K562 (cell line): ENCODE results near the gene OTP. TPM values are rescaled to one million over a fixed set of nuclear protein-coding genes. Genes with fewer than 3 reads are reported as not detected.

Source experiments
- DACH1 ChIP-seq: fragments of 450-650 bp; IDR thresholded peaks from 2 replicates; pipeline ENCODE4 v1.6.1; 2018; ENCODE audit not compliant: partially characterized antibody
- GABPB1 ChIP-seq: sonication (generic); formaldehyde crosslinking; IDR thresholded peaks from 2 replicates; pipeline ENCODE4 v1.8.0; 2022; ENCODE audit warnings: mild to moderate bottlenecking, missing genetic modification reagents
- HBP1 ChIP-seq: fragments of 450-650 bp; formaldehyde crosslinking; IDR thresholded peaks from 2 replicates; pipeline ENCODE4 v1.4.0; 2022; ENCODE audit warnings: missing genetic modification characterization
- SNIP1 ChIP-seq: fragments of 450-650 bp; IDR thresholded peaks from 2 replicates; pipeline ENCODE4 v1.7.1; 2017; ENCODE audit warnings: low read depth, mild to moderate bottlenecking
- TEAD4 ChIP-seq, 2 experiments: sonication (generic) in 1 of 2; formaldehyde crosslinking in 1 of 2; IDR thresholded peaks; 2 replicates each; pipeline versions ENCODE4 v1.6.1 to v1.8.0; 2012 to 2022; ENCODE audit warnings: borderline replicate concordance in 1 of 2, inconsistent platforms in 1 of 2, low read length in 1 of 2, mild to moderate bottlenecking in 1 of 2, missing genetic modification reagents in 1 of 2
- ZHX1 ChIP-seq: fragments of 150-350 bp; conservative IDR thresholded peaks from 2 replicates; pipeline ENCODE4 v1.6.1; 2014; ENCODE audit warnings: low read length
- ZNF232 ChIP-seq: sonication (generic); formaldehyde crosslinking; IDR thresholded peaks from 2 replicates; pipeline ENCODE4 v1.8.0; 2022; ENCODE audit warnings: mild to moderate bottlenecking, missing genetic modification reagents
- ZNF282 ChIP-seq: sonication (generic); formaldehyde crosslinking; IDR thresholded peaks from 2 replicates; pipeline ENCODE4 v1.8.1; 2023; ENCODE audit warnings: missing genetic modification reagents
- polyA plus RNA-seq, 8 experiments: library from polyadenylated mRNA; depleted of rRNA in 4 of 8; stranded (reverse) in 5 of 8; unstranded in 3 of 8; fragments of >200 nt; fragmentation: Nextera tagmentation in 2 of 8; fragmentation: Illumina TruSeq in 1 of 8; extraction: Ambion mirVana in 2 of 8; extraction: Trizol in 1 of 8; gene quantifications; 2 replicates each; pipeline versions ENCODE4 v1.2.1 to v1.2.3, GENCODE V29; 2011 to 2014; ENCODE audit warnings: inconsistent platforms in 1 of 8, missing spikeins in 1 of 8
- total RNA-seq, 7 experiments: library from RNA; depleted of rRNA in 6 of 7; stranded (reverse); fragments of >200 nt in 6 of 7; fragmentation: Illumina TruSeq in 2 of 7; extraction: Trizol in 2 of 7; gene quantifications; 2 replicates each; pipeline versions ENCODE4 v1.2.1 to v1.2.3, GENCODE V29; 2011 to 2021; ENCODE audit warnings: low replicate concordance in 1 of 7
- TF ChIP-seq, protein P1 (sequence below): fragments of 450-650 bp; IDR thresholded peaks from 2 replicates; pipeline ENCODE4 v1.7.0; 2016; ENCODE audit warnings: borderline replicate concordance

Gene OTP
- total and polyA plus RNA-seq, 9 of the 15 experiments (the other 6 are each of a cell fraction or from before 2014, with no cell fraction given): 0.04 to 0.16 (median 0.06) TPM; not detected in 4

DNA sequence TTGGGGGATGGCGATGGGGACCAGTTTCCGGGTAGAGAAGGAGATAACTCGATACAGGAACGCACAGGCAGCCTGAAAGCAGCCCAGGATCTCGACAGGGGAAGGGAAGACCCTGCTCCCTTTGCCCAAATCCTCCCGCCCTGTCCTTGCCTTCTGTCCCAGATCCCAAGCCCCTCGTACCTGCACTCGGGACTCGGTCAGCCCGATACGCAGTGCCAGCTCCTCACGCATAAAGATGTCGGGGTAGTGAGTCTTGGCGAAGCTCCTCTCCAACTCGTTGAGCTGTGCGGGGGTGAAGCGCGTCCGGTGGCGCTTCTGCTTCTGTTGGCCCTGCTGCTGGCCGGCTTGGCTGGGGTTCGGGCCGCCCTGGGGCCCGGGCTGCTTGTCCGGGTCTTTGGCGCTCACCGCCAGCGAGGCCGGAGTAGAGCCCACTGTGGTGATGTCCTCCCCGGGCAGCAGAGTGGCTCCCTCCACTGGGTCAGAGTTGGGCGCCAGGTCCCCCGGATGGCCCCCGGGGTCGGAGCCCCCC lies 1.8 kb downstream of the OTP start (continued):
- TF ChIP-seq SNIP1: no peak
- TF ChIP-seq, protein P1, sequence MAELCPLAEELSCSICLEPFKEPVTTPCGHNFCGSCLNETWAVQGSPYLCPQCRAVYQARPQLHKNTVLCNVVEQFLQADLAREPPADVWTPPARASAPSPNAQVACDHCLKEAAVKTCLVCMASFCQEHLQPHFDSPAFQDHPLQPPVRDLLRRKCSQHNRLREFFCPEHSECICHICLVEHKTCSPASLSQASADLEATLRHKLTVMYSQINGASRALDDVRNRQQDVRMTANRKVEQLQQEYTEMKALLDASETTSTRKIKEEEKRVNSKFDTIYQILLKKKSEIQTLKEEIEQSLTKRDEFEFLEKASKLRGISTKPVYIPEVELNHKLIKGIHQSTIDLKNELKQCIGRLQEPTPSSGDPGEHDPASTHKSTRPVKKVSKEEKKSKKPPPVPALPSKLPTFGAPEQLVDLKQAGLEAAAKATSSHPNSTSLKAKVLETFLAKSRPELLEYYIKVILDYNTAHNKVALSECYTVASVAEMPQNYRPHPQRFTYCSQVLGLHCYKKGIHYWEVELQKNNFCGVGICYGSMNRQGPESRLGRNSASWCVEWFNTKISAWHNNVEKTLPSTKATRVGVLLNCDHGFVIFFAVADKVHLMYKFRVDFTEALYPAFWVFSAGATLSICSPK: no peak
- no peak for TF ChIP-seq ZNF232 (CRISPR knock-in tag)
- no peak for TF ChIP-seq DACH1
- TF ChIP-seq TEAD4 (IDR thresholded peaks at IDR 0.05; ENCODE audit: low read length): no peak
- no peak for TF ChIP-seq TEAD4 (CRISPR knock-in tag; IDR thresholded peaks at IDR 0.05; ENCODE audit: borderline replicate concordance)
- TF ChIP-seq GABPB1: no peak
- no peak for TF ChIP-seq HBP1 (CRISPR knock-in tag)
- TF ChIP-seq ZHX1: no peak
- TF ChIP-seq ZNF282 (CRISPR knock-in tag): no peak
